ENCODE measurements around the gene ARCN1. TPM values are rescaled to one million over a fixed set of nuclear protein-coding genes. Genes with fewer than 3 reads are reported as not detected.

The ARCN1 gene
- total RNA-seq, 1 donor from 2014 or later, result 88.7 TPM

GRCh38 chr11:118606157-118606843 is 34.1 kb downstream of the ARCN1 start:
- TF ChIP-seq CTCF (conservative IDR thresholded peaks at IDR 0.05; ENCODE audit: low read depth, low read length), result no peak
- no peak for DNase-seq (ENCODE audit: low read depth)
- H3K4me3 ChIP-seq (ENCODE audit: low read depth, low read length), result peak overlapping the region; percentile 93

GRCh38 chr11:118606844-118607228 is 34.6 kb downstream of the ARCN1 start:
- no peak for DNase-seq (ENCODE audit: low read depth)
- H3K4me3 ChIP-seq (ENCODE audit: low read depth, low read length), result peak overlapping the region; percentile 93
- TF ChIP-seq CTCF (conservative IDR thresholded peaks at IDR 0.05; ENCODE audit: low read depth, low read length), result no peak

- H3K4me3 ChIP-seq (ENCODE audit: low read depth, low read length), result peak within 1 kb of the TSS; percentile 93
- TF ChIP-seq CTCF (conservative IDR thresholded peaks at IDR 0.05; ENCODE audit: low read depth, low read length), result peak; percentile 60
- no peak for DNase-seq (ENCODE audit: low read depth)
These were observed 35.5 kb downstream of the ARCN1 start, which contains the start of gene PHLDB1 for GRCh38 chr11:118607401-118608359. PHLDB1 (plus strand) TSS chr11:118607615; CDS start chr11:118613837, 6,222 bp downstream.

- no peak for DNase-seq (ENCODE audit: low read depth)
- peak overlapping the region; percentile 93 for H3K4me3 ChIP-seq (ENCODE audit: low read depth, low read length)
- no peak for TF ChIP-seq CTCF (conservative IDR thresholded peaks at IDR 0.05; ENCODE audit: low read depth, low read length)
These were observed 36.4 kb downstream of the ARCN1 start for GRCh38 chr11:118608360-118609227.

- no peak for TF ChIP-seq CTCF (conservative IDR thresholded peaks at IDR 0.05; ENCODE audit: low read depth, low read length)
- H3K4me3 ChIP-seq (ENCODE audit: low read depth, low read length), result no peak overlapping the region
- no peak for DNase-seq (ENCODE audit: low read depth)
These were observed 37.4 kb downstream of the ARCN1 start for GRCh38 chr11:118609380-118610224.

Data from epithelial cell of proximal tubule (primary cell).